ENCODE data around the gene LMTK2.

LMTK2 gene

GRCh38 chr7:98126311-98127142 lies 19.9 kb downstream of the LMTK2 start:
- Histone ChIP-seq H3K4me1 (peaks cover 24 to 82% (median 56%) of the 10 kb centered on the region in 10 experiments), H3K9ac (peak overlapping the region in 4 of 11 experiments; percentile 10 to 24 (median 14); a peak in 4 of 22 replicates), H3K4me2 (peak overlapping the region; percentile 8 to 75 (median 46); a peak in 18 of 22 replicates), H3K9me3 (replicated peaks in 1 of 11) (no peaks in the 10 kb centered on the region), H3K27ac (peak overlapping the region in 8 of 11 experiments; percentile 31 to 95 (median 56); a peak in 14 of 22 replicates), H4K20me1 (peaks cover 0 to 100% (median 30%) of the 10 kb centered on the region in 11 experiments; a peak in 14 of 22 replicates), H3K36me3 (peaks cover 0 to 13% (median 6%) of the 10 kb centered on the region in 11 experiments; a peak in 7 of 22 replicates), H3K27me3 (peaks cover 0 to 100% (median 0%) of the 10 kb centered on the region in 11 experiments; a peak in 5 of 22 replicates), H3K4me3 (no peak overlapping the region)
- TF ChIP-seq Cebpa-rat (IDR thresholded peaks at IDR 0.05) = no peak

- H3K36me3 ChIP-seq = peaks cover 0 to 13% (median 6%) of the 10 kb centered on the region in 11 experiments; a peak in 7 of 22 replicates
- peak overlapping the region in 8 of 11 experiments; percentile 35 to 96 (median 94); a peak in 13 of 22 replicates for H3K27ac ChIP-seq
- peak overlapping the region in 2 of 11 experiments; percentile 3 to 27; a peak in 1 of 22 replicates for H3K9ac ChIP-seq
- no peaks in the 10 kb centered on the region for H3K9me3 ChIP-seq (replicated peaks in 1 of 11)
- H3K4me3 ChIP-seq = no peak overlapping the region
- peaks cover 42 to 78% (median 61%) of the 10 kb centered on the region in 10 experiments for H3K4me1 ChIP-seq
- H3K4me2 ChIP-seq = peak overlapping the region in 5 of 11 experiments; percentile 23 to 85 (median 81); a peak in 5 of 22 replicates
- no peak for TF ChIP-seq Cebpa-rat (IDR thresholded peaks at IDR 0.05)
- peaks cover 0 to 100% (median 12%) of the 10 kb centered on the region in 11 experiments; a peak in 12 of 22 replicates for H4K20me1 ChIP-seq
- peaks cover 0 to 100% (median 0%) of the 10 kb centered on the region in 11 experiments; a peak in 5 of 22 replicates for H3K27me3 ChIP-seq
Measured at GRCh38 chr7:98128346-98128745, 21.7 kb downstream of the LMTK2 start.

- no peaks in the 10 kb centered on the region for H3K9me3 ChIP-seq (replicated peaks in 1 of 11)
- H3K4me3 ChIP-seq = peak overlapping the region in 4 of 10 experiments; percentile 4 to 45 (median 24); a peak in 5 of 20 replicates
- peak overlapping the region; percentile 63 to 94 (median 81); a peak in 21 of 22 replicates for H3K4me2 ChIP-seq
- H3K27me3 ChIP-seq = peaks cover 0 to 100% (median 0%) of the 10 kb centered on the region in 11 experiments; a peak in 7 of 22 replicates
- H3K9ac ChIP-seq = peak overlapping the region in 9 of 11 experiments; percentile 63 to 84 (median 80); a peak in 18 of 22 replicates
- H3K36me3 ChIP-seq = peaks cover 0 to 13% (median 0%) of the 10 kb centered on the region in 11 experiments; a peak in 5 of 22 replicates
- peak overlapping the region in 10 of 11 experiments; percentile 53 to 97 (median 94); a peak in 19 of 22 replicates for H3K27ac ChIP-seq
- peaks cover 60 to 92% (median 80%) of the 10 kb centered on the region in 10 experiments for H3K4me1 ChIP-seq
- H4K20me1 ChIP-seq = peaks cover 0 to 100% (median 18%) of the 10 kb centered on the region in 11 experiments; a peak in 14 of 22 replicates
- no peak for TF ChIP-seq Cebpa-rat (IDR thresholded peaks at IDR 0.05)
Measured at GRCh38 chr7:98130959-98131358, 24.3 kb downstream of the LMTK2 start.

- peaks cover 0 to 100% (median 32%) of the 10 kb centered on the region in 11 experiments; a peak in 16 of 22 replicates for H4K20me1 ChIP-seq
- peaks cover 0 to 95% (median 4%) of the 10 kb centered on the region in 11 experiments; a peak in 9 of 22 replicates for H3K27me3 ChIP-seq
- H3K4me3 ChIP-seq = peak overlapping the region in 2 of 10 experiments; percentile 7 to 30; a peak in 2 of 20 replicates
- peak overlapping the region in 10 of 11 experiments; percentile 16 to 97 (median 94); a peak in 19 of 22 replicates for H3K27ac ChIP-seq
- no peaks in the 10 kb centered on the region for H3K9me3 ChIP-seq (replicated peaks in 1 of 11)
- peak overlapping the region in 9 of 11 experiments; percentile 63 to 84 (median 80); a peak in 18 of 22 replicates for H3K9ac ChIP-seq
- H3K4me2 ChIP-seq = peak overlapping the region; percentile 69 to 96 (median 87)
- H3K36me3 ChIP-seq = peaks cover 0 to 23% (median 5%) of the 10 kb centered on the region in 11 experiments; a peak in 11 of 22 replicates
- H3K4me1 ChIP-seq = peaks cover 58 to 97% (median 85%) of the 10 kb centered on the region in 10 experiments
- peak in 4 of 11 experiments; percentile 16 to 67 (median 24); a peak in 6 of 22 replicates for TF ChIP-seq Cebpa-rat (IDR thresholded peaks at IDR 0.05)
Measured at GRCh38 chr7:98133181-98133580, 26.5 kb downstream of the LMTK2 start.

GRCh38 chr7:98133621-98134303 lies 27.1 kb downstream of the LMTK2 start:
- peaks cover 0 to 100% (median 35%) of the 10 kb centered on the region in 11 experiments; a peak in 16 of 22 replicates for H4K20me1 ChIP-seq
- H3K4me2 ChIP-seq = peak overlapping the region; percentile 69 to 96 (median 87)
- no peaks in the 10 kb centered on the region for H3K9me3 ChIP-seq (replicated peaks in 1 of 11)
- H3K4me1 ChIP-seq = peaks cover 58 to 98% (median 88%) of the 10 kb centered on the region in 10 experiments
- peak overlapping the region in 9 of 11 experiments; percentile 54 to 82 (median 69); a peak in 18 of 22 replicates for H3K9ac ChIP-seq
- peak overlapping the region in 10 of 11 experiments; percentile 16 to 97 (median 94); a peak in 19 of 22 replicates for H3K27ac ChIP-seq
- peaks cover under 1 to 25% (median 9%) of the 10 kb centered on the region in 11 experiments; a peak in 19 of 22 replicates for H3K36me3 ChIP-seq
- peaks cover 0 to 95% (median 4%) of the 10 kb centered on the region in 11 experiments; a peak in 9 of 22 replicates for H3K27me3 ChIP-seq
- TF ChIP-seq Cebpa-rat (IDR thresholded peaks at IDR 0.05) = peak in 2 of 11 experiments; percentile 10 to 38; a peak in 1 of 22 replicates
- peak overlapping the region in 3 of 10 experiments; percentile 12 to 35 (median 31); a peak in 3 of 20 replicates for H3K4me3 ChIP-seq

- H3K4me1 ChIP-seq = peaks cover 58 to 93% (median 85%) of the 10 kb centered on the region in 10 experiments
- peak overlapping the region in 7 of 11 experiments; percentile 66 to 82 (median 69); a peak in 11 of 22 replicates for H3K9ac ChIP-seq
- H3K4me3 ChIP-seq = peak overlapping the region in 2 of 10 experiments; percentile 7 to 31; a peak in 4 of 20 replicates
- peaks cover 0 to 100% (median 35%) of the 10 kb centered on the region in 11 experiments; a peak in 16 of 22 replicates for H4K20me1 ChIP-seq
- peaks cover 0 to 95% (median 4%) of the 10 kb centered on the region in 11 experiments; a peak in 9 of 22 replicates for H3K27me3 ChIP-seq
- H3K9me3 ChIP-seq (replicated peaks in 1 of 11) = no peaks in the 10 kb centered on the region
- TF ChIP-seq Cebpa-rat (IDR thresholded peaks at IDR 0.05) = no peak
- peak overlapping the region in 9 of 11 experiments; percentile 83 to 97 (median 94); a peak in 18 of 22 replicates for H3K27ac ChIP-seq
- H3K4me2 ChIP-seq = peak overlapping the region; percentile 69 to 96 (median 87)
- H3K36me3 ChIP-seq = peaks cover 6 to 34% (median 18%) of the 10 kb centered on the region in 11 experiments; a peak in 20 of 22 replicates
Measured at GRCh38 chr7:98134420-98135228, 28.0 kb downstream of the LMTK2 start.

- Histone ChIP-seq H3K4me1 (peaks cover 51 to 79% (median 72%) of the 10 kb centered on the region in 10 experiments), H3K4me2 (peak overlapping the region in 7 of 11 experiments; percentile 6 to 96 (median 91); a peak in 15 of 22 replicates), H3K36me3 (peaks cover 6 to 47% (median 24%) of the 10 kb centered on the region in 11 experiments; a peak in 20 of 22 replicates), H3K27ac (peak overlapping the region in 5 of 11 experiments; percentile 14 to 97 (median 94); a peak in 6 of 22 replicates), H3K9ac (no peak overlapping the region), H4K20me1 (peaks cover 0 to 98% (median 35%) of the 10 kb centered on the region in 11 experiments; a peak in 16 of 22 replicates), H3K9me3 (replicated peaks in 1 of 11) (no peaks in the 10 kb centered on the region), H3K27me3 (peaks cover 0 to 95% (median 4%) of the 10 kb centered on the region in 11 experiments; a peak in 9 of 22 replicates), H3K4me3 (no peak overlapping the region)
- TF ChIP-seq Cebpa-rat (IDR thresholded peaks at IDR 0.05) = no peak
Measured at GRCh38 chr7:98135984-98136383, 29.3 kb downstream of the LMTK2 start.

Measured in BLaER1 treated with 17β-estradiol and CSF1 and Interleukin-3, amounts not matched to agents 10 nM and 100 nM (cell line).